ENCODE results near the gene SFRP5. TPM values are rescaled to one million over a fixed set of nuclear protein-coding genes. Genes with fewer than 3 reads are reported as not detected.

Gene SFRP5, protein sequence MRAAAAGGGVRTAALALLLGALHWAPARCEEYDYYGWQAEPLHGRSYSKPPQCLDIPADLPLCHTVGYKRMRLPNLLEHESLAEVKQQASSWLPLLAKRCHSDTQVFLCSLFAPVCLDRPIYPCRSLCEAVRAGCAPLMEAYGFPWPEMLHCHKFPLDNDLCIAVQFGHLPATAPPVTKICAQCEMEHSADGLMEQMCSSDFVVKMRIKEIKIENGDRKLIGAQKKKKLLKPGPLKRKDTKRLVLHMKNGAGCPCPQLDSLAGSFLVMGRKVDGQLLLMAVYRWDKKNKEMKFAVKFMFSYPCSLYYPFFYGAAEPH
- total RNA-seq = not detected

DNA sequence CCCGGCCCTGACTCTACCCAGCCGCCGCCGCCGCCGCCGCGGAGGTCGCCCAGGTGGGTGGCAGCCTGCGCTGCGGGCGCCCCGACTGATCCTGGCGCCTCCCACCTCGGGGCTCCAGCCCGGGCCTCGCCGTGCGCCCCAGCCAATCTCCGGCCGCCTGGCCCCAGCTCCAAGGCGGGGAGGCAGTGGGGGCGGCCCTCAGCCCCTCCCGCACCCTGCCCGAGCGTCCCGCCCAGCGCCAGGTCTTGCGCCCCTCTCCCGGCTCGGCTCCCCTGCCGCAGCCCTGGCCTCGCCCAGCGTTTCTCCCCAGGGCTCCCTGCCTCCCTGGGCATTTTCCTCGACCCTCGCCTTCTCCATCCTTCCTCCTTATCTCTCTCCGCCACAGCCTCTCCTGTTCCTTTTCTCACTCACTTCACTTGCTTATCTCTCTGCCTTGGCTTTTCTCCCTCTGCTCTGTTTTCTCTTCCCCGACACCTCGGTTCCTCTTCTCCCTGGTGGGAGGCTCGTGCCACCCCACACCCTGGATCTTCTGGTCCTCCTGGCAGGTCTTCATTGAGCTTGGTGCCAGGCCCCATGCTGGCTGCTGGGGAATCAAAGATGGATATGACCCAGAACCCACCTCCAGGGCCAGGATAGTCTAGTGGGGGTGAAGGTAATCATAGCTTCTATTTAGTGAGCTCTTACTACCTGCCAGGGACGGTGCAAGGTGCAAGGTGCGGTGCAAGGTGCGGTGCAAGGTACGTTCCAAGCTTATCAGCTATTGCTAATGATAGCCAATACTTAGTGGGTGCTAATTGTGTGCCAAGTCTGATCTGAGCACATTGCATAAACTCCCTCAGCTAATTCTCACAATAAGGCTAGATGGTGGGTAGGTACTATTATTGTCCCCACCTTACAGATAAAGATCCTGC, at the start of gene SFRP5:
Gene SFRP5 (minus strand): TSS at position 87 of the 911 bp plus-strand sequence. CDS start 166 bp downstream, outside the sequence.
- DNase-seq = no peak

DNA sequence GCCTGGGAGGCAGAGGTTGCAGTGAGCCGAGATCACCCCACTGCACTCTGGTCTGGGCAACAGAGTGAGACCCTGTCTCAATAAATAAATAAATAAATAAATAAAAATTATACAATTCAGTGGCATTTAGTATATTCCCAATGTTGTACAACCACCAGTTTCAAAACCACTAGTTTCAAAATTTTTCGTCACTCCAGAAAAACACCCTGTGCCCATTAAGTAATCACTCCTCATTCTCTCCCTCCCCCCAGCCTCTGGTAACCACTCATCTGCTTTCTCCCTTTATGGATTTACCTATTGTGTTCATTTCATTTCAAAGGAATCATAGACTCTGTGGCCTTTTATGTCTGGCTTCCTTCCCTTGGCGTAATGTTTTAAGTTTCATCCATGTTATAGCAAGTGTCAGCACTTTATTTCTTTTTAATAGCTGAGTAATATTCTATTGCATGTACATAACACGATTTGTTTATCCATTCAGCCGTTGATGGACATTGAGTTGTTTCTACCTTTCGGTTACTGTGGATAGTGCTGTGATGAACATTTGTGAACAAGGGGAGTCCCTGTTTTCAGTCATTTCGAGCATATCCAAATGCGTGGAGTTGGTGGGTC, 48.4 kb upstream of the SFRP5 start:
- no peak for DNase-seq

DNA sequence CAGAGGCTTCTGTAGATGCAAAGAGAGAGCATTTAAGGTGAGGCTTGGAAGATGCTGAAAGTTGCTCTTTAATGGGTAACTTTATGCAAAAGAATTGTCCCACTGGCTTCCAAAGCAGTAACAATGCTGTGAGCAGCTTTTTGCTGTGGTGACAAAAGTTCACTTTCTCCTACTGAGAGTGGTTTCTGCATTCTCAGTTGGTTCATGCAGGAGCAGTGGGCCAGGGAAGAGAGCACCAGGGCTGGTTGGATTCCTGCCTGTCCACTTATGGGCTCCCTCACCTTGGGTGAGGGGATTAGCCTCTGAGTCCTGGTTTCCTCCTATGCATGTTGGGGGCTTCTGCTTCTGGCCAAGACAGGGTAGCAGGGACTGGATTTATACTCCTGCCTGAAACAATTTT, 46.8 kb upstream of the SFRP5 start:
- DNase-seq = no peak

DNA sequence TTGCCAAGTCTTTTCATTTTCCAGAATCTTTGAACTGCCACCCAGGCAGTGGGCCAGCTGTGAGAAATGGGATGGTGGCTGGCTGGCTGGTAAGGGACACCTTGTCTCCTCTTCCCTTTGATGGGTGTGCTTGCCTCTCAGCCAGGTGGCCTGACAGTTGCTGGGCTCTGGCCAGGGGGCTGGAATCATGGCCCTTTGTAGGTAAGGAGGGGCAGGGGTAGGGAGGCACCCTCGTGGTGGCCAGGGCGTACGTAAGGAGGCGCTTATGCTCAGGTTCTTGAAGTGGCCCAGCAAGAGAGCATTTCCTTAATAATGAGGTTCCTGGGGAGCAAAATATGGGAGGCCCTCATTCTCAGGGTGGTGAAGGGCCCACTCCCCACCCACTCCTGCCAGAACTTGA, 44.8 kb upstream of the SFRP5 start:
- DNase-seq = no peak

DNA sequence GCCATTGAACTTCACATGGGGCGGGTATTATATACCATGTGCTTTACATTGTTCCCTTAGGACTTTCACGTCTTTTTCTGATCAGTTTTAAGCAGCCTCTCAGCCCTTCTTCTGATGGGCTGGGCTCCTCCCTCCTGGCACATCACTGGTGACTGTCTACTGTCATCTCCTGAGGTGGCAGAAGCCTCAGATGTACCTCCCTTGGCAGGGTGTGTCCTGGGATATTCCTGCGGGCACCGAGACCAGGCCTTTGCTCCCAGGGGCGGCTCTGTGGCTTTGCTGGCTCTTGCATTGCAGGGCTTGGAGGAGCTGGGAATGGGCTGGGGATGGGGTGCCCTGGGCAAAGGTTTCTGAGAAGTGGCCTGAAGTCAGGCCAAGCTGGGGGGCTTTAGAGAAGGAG, 43.2 kb upstream of the SFRP5 start:
- no peak for DNase-seq

DNA sequence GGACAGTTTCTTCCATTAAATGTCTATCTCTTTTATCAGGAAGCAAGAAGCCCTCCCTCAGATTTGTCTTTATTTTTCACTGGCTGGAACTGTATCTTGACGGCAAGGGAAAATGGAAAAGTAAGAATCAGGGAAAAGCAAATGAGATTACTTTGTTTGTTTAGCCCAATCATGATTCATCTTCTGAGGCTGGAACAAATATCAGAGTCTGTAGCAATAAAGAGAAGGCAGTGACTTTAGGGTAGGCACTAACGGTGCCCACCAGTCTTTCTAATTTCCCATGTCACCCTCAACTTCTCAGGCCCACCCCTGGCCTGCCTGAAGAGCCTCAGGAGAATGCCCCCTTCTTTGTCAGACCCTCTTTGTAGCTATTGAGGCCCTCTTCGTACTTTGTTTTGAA, 41.5 kb upstream of the SFRP5 start:
- no peak for DNase-seq

DNA sequence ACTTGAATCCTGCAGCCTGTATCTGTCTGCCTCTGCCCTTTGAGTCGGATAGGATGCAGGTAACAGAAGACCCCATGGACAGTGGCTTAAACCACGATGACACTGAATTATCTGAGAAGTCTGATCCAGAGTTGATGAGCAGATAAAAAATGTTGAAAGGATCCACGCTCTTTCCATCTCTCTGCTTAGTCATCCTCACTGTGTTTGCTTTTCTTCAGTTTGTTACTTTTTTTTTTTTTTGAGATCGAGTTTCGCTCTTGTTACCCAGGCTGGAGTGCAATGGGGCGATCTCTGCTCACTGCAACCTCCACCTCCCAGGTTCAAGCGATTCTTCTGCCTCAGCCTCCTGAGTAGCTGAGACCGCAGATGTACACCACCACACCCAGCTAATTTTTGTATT, 40.9 kb upstream of the SFRP5 start:
- no peak for DNase-seq

DNA sequence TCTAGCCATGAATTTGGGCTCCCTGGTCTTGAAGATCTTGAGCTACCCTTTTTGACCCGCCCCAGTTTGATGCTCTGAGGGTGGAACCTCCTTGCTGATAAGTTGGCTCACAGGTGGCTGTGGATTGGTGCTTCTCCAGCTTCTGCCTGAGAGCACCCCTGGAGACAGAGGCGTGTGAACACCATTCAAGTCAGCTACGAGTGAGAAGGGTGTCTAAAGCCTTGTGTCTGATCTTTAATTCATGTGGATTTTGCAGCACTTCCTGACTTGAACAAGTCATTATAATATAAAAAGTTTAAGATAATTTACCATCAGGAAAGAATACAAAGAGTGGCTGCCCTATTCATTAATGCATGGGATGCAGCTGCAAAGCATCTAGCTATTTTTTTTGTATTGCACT, 40.2 kb upstream of the SFRP5 start:
- DNase-seq = no peak

DNA sequence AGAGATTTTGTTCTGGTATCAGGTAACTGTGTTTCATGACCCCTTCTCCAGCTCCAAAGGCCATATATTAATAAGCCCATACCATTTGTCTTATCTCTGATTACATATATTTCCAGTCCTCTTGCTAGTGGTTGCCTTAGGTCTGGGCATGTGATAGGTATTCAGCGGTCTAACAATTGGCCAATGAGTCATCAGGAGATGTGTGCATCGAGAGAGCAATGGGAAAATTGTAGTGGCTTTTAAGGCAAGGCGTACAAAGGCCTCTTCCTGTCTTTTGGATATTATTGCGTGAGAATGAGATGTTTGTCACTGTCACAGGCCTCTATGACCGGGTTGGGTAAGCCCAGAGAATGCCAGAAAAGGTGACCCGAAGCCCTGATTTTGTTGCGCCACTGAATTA, 38.6 kb upstream of the SFRP5 start:
- no peak for DNase-seq

DNA sequence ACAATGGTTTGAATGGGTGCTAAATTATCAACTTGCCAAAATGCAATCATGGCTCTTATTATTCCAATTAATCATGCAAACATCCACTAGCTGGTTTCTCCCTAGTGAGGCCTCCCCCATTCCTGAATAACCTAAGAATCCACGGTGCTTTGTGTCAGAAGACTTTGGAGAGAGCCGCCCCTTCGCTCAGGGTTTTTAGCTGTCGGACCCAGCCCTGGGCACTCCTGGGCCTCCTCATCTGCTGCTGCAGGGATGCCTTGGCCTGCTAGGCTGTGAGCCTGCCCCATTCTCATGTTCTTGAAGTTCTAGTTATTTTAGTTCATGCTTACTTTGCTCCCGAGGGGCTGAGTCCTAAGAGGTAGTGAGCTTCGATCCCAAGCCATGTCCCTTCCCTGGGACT, 34.1 kb upstream of the SFRP5 start:
- no peak for DNase-seq

DNA sequence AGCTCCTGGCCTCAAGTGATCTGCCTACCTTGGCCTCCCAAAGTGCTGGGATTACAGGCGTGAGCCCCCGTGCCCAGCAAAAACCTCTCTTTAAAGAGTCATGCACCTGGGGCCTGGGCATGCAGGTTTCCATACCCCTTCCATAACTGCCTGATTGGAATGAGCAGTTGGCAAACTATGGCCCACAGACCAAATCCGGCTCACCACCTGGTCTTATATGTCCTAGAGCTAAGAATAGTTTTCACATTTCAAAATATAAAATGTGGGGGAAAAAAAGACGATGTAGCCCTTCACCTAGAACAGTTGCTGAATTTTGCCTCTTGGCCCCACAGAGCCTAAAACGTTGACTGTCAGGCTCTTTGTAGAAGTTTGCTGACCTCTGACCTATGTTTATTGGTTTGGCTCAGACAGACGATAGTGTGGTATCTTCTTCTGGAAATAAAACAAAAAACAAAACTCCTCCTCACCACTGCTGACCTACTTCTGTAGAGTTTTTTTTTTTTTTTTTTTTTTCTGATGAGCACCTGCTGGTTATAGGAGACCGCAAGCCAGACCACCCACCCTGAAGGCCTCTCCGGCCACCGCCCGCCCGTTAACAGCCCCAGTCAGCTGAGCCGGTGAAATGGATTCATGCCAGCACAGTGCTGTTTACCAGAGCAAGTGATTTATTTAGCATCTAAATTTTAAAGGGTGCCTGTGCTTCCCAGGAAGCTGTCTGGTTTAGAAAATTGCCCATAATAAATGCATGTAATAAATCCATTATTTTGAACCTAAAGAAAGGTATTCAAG, 33.5 kb upstream of the SFRP5 start:
- no peak for DNase-seq

DNA sequence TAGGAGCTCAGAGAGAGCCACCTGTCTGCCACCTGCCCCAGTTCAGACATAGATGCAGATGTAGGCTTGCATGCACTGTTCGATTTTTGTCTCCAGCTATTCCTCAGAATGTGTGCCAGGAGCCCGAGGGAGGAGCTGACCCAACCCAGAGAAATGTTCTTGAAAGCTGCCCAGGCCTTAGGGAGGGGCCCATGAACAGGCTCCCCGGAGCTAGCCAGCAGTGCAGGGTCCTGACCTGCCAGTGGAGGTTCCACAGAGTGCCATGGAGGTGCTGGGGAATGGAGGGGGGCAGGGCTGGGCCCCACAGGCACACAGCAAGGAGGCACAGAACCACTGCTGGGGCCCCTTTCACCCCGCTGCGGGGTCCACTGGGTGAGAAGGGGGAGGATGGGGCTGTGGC, 29.6 kb upstream of the SFRP5 start:
- no peak for DNase-seq

DNA sequence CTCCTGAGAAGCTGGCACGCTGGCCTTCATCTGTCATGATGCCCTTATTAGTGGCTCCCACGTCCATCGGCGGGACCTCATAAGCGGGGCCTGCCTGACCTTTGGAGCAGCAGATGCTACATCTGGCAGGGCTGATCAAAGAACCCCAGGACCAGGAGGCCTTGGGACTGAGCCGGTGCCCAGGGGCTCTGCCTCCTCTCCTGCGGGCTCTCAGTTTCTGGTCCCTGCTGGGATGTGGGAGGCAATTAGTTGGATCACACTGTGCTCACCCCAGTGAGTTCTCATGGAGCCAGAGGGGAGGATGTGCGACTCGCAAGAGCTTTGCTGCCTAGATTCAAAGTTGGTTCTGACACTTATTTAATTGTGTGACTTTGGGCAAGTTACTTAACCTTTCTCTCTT, 28.7 kb upstream of the SFRP5 start:
- DNase-seq = no peak

DNA sequence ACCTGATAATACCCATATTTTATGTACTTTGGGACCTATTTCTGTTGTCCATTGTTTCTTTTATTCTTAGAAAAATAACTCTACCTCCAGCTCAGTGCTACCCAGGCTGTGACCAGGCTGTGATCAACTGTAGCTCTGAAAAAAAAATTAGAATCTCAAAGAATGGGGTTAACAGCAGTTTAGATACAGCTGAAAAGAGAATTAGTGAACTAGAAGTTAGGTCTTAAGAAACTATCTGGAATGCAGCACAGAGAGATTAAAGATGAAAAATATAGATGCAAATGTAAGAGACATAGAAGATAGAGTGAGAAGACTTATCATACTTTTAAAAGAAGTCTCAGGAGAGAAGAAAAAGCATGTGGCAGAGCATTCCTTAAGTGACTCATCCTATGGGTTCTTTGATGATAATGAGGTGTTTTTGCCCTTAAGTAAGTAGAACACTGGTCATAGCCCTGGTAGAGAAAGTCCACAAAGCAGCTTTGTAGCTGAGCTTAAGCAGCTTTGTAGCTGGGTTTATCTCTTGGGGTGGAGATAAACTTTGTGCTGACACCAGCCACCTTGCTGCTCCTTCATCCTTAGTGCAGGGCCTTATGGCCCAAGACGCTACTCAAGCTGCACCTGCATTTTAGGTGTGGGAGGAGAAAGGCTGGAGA, 27.3 kb upstream of the SFRP5 start:
- no peak for DNase-seq

DNA sequence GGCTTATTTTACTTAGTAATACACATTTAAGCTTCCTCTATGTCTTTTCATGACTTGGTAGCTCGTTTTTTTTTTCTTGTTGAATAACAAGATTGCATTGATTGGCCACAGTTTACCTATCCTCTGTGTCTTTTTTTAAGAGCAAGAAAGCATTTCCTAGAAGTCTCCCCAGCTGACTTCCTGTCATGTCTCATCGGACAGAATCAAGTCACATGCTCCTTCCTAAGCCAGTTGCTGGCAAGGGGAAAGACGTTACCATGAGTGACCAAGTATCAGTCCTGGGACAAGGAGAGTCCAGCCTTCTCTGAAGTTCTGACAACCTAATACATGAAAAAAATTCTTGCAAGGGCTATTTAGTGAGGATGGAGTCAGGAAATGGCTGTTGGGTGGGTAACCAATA, 24.9 kb upstream of the SFRP5 start:
- DNase-seq = no peak

DNA sequence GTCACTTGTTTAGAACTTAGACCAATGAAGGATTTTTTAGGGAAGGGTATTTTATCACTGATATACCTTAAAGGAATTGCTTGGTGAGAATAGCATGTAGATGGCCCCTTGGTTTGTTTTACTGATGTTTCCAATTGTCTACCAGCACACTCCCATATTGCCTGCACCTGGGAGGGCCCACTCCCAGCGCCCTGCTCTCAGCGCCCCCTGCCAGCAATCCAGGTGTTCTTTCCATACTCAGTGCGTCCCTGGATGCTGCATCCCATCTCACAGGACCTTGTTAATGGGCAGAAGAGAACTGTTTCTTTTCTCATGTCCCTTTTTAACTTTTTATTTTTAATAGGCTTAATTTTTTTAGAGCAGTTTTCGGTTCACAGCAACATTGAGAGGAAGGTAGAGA, 24.1 kb upstream of the SFRP5 start:
- no peak for DNase-seq

DNA sequence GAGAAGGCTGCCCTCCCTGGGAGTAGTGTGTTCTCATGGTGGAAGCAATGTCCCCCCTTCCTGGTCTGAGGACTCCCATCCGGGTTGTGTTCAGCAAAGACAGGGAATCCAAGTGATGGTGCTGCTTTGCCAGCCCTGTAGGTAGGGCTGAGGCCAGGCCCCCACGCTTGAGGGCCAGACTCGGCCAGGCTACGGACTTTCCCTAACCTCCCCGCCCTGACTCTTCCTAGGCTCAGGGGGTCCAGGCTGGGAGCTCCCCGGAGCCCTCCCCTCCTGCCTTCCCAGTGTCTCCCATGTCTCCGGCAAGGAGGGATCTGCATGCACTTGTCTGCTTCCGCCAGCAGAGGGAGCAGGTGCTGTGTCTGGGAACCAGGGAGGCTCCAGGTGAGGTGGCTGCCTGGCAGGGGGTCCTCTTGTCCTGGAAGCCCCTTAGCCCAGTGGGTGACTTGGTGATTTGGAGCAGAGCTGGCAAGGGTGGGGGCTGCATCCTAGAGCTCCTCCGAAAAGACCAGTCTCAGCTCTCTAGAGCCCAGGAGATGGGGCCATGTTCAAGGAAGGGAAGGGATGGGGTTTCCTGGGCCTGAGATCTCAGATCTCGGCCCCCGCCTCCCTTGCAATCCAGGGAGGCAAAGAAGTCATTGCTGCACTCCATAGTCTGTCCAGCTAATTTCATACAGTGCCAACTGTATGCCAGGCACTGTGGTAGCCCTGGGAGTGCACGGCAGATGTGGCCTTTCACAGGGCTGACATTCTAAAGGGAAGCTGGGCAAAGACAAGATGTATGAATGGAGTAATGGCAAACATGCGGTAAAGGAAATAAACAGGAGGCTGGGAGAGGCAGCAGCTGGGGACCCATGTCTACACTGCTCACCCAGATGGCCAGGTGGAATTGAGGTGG, 20.3 kb upstream of the SFRP5 start:
- DNase-seq = peak; percentile 67

DNA sequence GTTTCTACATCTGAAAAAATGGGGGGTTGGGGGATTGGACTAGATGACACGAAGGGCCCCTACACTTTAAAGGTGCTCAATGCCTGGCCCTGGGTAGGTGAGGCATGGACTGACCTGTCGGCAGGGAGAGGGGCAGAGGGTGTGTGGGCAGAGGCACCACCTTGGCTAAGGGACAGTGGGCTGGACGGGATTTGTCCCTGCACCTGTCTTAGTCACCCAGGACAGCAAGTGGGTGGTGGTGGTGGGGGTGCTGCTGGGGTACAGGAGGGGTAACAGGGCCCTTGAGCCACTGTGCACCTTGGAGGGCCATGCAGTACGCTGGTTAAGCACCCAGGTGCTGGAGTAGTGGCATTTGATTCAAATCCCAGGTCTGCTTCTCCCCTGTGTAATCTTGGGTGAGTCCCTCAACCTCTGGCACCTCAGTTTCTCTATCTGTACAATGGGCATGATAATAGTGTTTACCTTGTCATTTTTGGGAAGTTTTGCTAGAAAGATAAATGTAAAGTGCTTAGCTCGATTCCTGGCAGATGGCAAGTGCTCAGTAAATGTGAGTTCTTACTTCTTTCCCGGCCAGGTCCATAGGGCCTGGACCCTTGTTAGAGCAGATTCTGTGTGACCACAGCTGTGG, 18.1 kb upstream of the SFRP5 start:
- no peak for DNase-seq

DNA sequence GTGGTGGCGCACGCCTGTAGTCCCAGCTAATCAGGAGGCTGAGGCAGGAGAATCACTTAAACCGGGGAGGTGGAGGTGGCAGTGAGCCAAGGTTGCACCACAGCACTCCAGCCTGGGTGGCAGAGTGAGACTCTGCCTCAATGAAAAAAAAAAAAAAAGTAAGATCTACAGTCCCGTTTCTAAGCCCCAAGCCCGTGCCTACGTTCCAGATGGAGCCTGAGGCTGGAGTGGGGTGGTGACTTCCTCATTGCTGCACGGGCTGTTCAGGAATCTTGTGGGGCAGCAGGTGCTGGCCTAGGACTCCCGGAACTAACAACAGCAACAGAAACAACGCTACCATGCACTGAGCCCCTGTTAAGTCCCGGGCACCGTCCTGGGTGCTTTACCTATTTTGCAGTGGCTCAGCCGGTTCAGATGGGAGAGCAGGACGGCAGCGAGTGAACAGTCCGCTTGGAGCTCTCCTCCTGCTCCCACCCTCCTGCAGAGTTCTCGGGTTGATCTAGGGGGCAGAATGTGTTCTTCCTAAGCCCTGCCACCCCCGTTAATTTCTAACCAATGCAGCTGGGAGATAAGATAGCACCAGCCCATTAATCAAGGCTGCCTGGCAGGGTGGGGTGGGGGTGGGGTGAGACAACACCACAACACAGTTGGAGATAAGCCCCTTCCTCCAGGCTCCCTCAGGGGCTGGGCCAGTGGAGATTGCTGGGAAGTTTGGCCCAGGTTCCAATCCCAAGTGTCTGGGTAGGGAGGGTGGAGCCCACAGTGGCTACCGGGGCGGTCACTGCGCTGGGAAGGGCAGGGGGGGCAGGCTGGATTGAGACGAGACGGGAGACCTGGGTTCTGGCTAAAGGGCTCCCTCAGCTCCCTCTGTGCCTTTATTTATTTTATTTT, 17.0 kb upstream of the SFRP5 start:
- DNase-seq = no peak

DNA sequence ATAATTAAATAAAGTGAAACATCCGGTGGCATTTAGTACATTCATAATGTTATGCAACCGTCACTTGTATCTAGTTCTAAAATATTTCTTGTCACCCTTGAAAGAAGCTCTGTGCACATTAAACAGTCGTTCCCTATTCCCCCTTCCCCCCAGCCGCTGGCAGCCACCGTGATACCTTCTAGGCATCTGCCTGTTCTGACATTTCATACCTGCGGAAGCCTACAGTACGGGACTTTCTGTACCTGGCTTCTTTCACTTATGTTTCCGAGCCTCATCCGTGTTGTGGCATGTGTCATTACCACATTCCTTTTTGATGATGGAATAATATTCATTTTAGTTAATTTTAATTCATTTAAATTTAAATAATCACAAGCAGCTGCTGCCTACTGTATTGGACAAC, 13.9 kb upstream of the SFRP5 start:
- DNase-seq = no peak
